CD4-positive, alpha-beta T cell treated with Interleukin-12 subunit alpha and Interleukin-12 subunit beta, for 1 hour (primary cell): Measurements from ENCODE around the gene ADGRA1.

Experiments used
- DNase-seq: peaks from one replicate; pipeline ENCODE4 v3.0.0-alpha.2; 2020

The ADGRA1 gene

DNA sequence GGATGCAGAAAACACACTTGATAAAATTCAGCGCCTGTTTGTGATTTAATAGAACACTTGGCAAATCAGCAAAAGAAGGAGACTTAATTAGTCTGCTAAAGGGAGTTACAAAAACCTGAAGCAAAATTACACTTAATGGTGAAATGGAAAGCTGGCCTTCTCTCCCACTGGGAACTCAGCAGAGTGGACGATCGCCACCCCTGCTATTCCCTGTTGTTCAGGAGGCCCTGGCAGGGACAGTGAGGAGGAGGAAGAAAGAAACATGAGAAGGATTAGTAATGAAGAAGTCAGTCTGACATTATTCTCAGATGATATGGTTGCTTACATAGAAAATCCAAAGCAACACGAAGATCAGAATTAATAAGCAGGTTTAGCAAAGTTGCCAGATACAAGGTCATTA is 66.7 kb downstream of the ADGRA1 start:
- DNase-seq: no peak

DNA sequence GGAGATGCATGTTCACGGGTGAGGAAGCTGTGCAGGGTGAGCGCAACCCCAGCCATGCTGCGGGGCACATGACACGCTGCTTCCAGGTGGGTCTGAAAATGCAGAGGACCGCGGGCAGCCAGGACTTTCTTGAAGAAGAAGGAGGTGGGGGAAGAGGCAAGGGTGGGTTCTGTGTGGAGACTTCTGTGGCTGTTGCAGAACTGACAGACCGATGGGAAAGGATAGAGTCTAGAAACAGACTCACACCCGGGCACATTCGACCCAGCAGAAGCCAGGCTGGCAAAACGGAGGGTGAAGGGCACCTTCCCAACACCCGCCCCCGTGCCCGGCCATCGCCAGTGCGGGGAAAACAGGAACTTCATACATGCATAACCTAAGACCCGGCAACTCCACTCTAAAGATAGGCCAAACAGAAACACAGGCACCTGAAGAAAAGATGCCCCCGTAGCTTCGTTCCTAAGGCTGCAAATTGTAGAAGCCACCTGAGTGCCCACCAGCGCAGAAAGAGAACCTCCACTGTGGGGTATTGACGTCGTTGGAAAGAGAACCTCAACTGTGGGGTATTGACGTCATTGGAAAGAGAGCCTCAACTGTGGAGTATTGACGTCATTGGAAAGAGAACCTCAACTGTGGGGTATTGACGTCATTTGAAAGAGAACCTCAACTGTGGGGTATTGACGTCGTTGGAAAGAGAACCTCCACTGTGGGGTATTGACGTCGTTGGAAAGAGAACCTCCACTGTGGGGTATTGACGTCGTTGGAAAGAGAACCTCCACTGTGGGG is 67.5 kb downstream of the ADGRA1 start:
- DNase-seq: no peak

GRCh38 chr10:133156674-133157579 is 69.2 kb downstream of the ADGRA1 start:
- no peak for DNase-seq

- DNase-seq: no peak
These were observed 70.1 kb downstream of the ADGRA1 start for GRCh38 chr10:133157662-133158436.

DNA sequence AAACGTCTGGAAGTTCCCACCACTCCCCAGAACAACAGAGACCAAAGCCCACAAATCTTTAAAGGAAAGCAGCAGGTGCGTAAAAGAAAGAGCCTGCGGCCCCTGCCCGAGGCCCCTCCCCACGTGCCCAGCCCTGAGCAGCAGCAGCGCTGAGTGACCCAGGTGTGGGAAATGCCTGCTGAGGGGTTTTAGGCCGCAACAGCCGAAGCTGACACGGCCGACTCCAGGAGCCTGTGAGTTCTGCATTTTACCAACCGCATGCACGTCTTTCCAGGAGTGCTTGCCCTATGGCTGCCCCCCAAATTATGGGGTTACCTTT is 70.7 kb downstream of the ADGRA1 start:
- no peak for DNase-seq

GRCh38 chr10:133158756-133159610 is 71.3 kb downstream of the ADGRA1 start:
- DNase-seq: no peak

DNA sequence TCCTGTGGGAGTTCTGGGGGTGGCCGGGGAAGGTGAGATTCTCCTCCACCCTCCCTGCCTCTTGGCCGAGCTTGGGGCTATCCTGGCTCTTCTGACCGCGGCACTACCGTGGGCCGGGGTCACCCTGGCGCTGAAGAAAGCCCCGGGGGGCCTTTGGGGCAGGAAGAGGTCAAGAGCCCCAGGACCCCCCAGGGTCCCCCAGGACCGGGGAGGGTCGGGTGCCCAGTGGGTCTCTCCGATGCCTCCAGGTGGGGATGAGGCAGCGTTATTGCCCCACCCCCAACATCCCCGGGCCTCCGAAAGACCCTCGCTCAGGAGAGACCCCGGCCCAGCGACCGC is 71.9 kb downstream of the ADGRA1 start:
- DNase-seq: no peak

DNA sequence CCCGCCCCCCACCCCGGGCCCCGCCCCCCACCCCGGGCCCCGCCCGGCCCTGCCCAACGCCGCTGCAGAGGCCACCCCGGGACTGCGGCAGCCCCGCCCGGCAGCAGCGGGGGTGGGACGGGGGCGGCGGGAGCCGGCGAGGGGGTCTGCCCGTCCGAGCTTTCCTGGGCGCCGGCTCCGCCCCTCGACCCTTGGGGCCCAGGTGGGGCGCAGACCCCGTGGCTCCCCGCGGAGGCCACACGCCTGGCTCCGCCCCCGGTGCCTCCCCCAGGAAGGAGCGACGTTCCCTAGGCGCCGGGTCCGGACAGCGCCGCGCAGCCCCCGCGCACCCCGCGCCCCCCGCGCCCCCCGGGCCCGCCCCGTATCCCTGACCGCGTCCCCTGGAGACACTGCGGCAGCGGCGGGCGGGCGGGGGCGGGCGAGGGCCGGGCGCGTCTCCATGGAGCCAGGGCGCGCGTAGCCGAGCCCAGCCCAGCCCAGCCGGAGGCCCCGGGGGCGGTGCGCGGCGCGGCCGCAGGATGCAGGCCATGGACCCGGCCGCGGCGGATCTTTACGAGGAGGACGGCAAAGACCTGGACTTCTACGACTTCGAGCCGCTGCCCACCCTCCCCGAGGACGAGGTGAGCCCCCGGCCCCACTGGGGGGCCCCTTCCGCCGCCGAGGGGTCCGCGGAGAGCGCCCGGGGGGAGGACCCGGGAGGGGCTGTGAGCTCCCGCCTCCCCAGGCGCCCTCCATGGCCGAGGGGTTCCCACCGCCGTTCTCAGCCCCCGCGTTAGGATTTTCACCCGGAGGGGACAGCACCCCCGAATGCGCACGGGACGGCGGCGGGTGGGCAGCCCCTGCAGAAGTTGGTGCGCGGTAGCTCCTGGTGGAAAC is 72.5 kb downstream of the ADGRA1 start, which contains the start of gene KNDC1:
Gene KNDC1, plus strand, starts transcription at position 270 of the 876 bp plus-strand sequence. Its CDS starts 249 bp downstream, at position 519.
- DNase-seq: no peak

DNA sequence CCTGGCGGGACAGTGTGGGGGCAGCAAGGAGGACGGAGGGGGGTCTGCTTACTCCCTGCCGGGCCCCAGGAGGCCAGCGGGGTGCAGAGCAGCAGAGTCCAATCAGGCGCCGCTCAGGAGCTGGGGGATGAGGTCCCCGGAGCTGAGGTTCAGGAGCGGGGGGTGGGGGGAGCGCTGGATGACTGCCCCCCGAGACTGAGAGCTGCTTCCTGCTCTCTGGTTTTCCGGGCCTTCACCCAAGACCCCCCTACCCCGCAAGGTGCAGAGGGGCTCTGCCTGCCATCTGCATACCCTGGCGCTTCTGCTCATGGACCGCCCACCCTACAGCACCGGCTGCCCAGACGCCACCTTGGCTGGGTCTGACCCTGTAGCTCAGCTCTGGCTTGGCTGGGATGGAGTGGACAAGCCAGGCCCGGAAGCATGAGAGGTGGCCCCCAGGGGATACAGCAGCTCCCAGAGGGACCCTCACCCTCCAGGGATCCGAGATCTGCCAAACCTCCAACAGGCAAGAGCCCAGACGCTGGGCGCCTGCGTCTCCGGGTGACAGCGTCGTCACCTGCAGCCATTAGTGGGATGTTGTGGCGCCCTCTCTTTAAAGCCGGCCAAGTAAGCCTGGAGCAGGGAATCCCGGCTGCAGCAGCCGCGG is 73.2 kb downstream of the ADGRA1 start:
- no peak for DNase-seq

GRCh38 chr10:133161486-133162109 is 73.9 kb downstream of the ADGRA1 start:
- DNase-seq: no peak

- DNase-seq: no peak
These were observed 74.6 kb downstream of the ADGRA1 start for GRCh38 chr10:133162178-133162909.

DNA sequence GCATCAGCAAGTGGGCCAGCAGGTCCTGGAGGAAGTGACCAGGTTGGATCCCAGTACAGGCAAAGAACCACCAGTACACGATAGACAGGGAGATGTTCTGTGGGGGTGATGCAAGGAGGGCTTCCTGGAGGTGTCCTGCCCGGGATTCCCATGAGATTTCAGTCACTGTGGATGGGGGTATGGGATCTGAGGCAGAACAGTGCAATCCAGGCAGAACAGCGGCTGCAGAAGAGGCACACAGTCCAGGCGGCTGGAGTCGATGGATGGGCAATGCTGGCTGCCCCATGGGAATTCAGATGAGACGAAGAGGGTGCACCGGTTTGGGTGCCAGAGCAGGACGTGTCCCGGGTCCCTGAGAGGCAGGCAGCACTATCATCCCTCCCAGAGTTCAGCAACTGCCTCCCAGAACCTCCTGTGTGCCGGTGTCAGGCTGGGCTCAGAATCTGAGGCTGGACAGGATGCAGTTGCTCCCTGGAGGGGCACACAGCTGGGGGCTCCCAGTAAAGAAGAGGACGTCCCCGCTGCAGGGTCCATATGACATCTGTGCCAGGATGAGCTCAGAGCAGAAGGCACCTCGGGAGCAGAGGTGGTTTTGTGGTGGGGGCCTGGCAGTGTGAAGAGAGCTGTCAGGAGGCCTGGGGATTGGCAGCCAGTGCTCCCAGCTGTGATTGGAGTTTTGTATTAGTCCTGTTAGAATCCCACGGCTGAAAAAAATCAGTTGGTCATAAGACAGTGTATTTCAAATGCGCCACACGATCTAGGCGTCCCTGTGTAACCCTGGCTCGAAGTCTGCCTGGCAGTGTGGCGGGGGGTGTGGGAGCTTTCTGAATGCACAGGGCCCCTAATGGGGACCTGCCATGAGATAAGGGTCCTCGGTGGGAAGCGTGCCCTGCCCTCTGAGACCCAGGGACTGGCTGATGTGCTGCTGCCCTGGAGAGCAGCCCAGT is 75.5 kb downstream of the ADGRA1 start:
- no peak for DNase-seq

DNA sequence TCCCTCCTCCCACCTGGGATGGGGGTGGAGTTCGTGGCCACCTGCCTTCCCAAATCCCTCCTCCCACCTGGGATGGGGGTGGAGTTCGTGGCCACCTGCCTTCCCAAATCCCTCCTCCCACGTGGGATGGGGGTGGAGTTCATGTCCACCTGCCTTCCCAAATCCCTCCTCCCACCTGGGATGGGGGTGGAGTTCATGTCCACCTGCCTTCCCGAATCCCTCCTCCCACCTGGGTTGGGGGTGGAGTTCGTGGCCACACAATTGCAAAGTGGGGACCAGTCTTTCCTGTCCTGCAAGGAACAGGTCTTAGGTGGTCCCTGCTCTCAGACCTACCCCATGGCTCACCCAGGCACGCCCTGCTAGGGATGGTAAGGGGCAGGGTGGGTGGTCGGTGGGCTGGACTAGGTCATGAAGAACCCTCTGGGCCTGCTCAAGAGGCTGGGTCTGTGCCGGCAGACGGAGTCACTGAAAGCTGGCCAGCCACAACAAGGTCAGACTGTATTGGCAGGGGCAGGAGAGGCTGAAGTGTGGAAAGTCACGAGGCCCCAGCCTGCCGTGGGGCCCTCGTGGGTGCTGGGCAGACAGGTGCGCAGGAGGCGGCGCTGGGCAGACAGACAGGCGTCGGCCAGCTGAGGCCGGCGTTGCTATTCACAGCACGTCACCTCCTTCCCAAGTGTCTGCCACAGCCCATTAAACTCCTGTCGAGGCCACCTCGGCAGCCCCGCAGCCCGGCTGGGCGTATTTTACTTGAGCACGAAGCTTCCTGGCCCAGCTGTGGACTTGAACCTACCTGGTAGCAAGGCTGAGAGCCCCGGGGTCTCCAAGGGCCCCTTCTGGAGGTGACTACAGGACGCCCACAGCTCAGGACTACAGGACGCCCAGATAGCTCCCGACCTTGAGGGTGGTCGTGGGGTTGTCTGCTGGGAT is 76.4 kb downstream of the ADGRA1 start:
- no peak for DNase-seq

- DNase-seq: no peak
These were observed 77.3 kb downstream of the ADGRA1 start for GRCh38 chr10:133164816-133165555.

DNA sequence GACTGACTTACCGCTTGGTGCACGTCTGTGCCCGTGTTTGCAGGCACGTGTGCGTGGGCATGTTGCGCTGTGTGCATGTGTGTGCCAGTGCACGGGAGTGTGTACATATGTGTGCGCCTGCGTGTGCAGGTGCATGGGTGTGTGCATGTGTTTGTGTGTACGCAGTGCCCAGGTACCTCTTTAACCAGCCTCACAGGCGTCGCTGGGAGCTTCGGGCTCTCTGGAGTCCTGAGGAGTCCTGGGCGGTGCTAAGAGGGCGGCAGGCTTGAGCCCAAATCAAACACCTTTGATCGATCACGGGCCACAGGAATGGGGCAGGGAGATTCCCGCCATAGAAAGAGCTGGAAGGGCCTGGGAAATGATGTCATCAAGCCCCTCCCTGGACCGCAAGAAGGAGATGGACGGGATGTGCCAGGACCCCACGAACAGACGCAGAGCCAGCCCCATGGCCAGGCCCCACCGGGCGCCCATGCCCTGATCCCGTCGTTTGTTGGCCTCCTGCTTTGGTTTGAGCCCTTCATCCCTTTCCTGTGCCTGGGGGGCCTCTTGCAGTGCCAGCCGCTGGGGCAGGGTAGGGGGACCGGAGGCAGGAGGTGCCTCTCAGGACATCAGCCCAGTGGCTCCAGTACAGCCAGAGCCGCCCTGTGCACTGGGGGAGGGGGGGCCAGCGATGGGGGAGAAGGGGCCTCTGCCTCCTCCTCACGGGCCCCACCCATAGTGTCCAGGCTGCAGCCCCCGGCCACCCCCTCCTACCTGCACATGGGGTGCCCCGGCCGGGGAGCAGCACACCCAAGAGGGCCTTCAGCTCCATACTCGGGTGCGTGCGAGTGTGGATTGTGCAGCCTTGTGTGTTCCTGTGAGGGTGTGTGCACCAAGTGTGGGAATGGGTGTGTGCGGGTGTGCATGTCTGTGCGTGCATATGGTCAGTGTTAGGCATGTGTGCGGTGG is 78.1 kb downstream of the ADGRA1 start:
- no peak for DNase-seq

GRCh38 chr10:133166504-133166827 is 78.7 kb downstream of the ADGRA1 start:
- no peak for DNase-seq
